K562 (cell line): ENCODE results near the gene KCNK3. TPM values are rescaled to one million over a fixed set of nuclear protein-coding genes. Genes with fewer than 3 reads are reported as not detected.

Experiments
- CAMTA2 ChIP-seq: fragments of 250-450 bp; sonication (Bioruptor Pico); conservative IDR thresholded peaks from 2 replicates; pipeline ENCODE4 v1.5.1; 2022
- CBFB ChIP-seq: sonication (generic); formaldehyde crosslinking; IDR thresholded peaks from 2 replicates; pipeline ENCODE4 v1.4.0; 2020; ENCODE audit warnings: mild to moderate bottlenecking, missing genetic modification reagents
- DIDO1 ChIP-seq: fragments of 450-650 bp; IDR thresholded peaks from 2 replicates; pipeline ENCODE4 v1.6.1; 2016; ENCODE audit warnings: low read depth, missing biosample characterization, missing genetic modification characterization
- DMBX1 ChIP-seq: fragments of 250-450 bp; sonication (Bioruptor Pico); IDR thresholded peaks from 2 replicates; pipeline ENCODE4 v1.8.0; 2022; ENCODE audit warnings: inconsistent platforms, mild to moderate bottlenecking, moderate library complexity, borderline replicate concordance
- ELF2 ChIP-seq: fragments of 250-450 bp; sonication (Bioruptor Pico); IDR thresholded peaks from 2 replicates; pipeline ENCODE4 v1.5.0; 2021; ENCODE audit warnings: mild to moderate bottlenecking
- ETV1 ChIP-seq: fragments of 450-650 bp; conservative IDR thresholded peaks from 2 replicates; pipeline ENCODE4 v1.6.1; 2016; ENCODE audit warnings: missing genetic modification characterization, control low read depth, low read depth, missing compliant biosample characterization
- POLR2G ChIP-seq: fragments of 200-400 bp; formaldehyde crosslinking; IDR thresholded peaks from 2 replicates; pipeline ENCODE4 v1.6.1; 2017; ENCODE audit warnings: low read depth, mild to moderate bottlenecking, antibody characterized with exemption, low read length, moderate library complexity
- PRPF4 ChIP-seq: fragments of 200-400 bp; formaldehyde crosslinking; IDR thresholded peaks from one replicate; pipeline ENCODE4 v1.6.1; 2017; ENCODE audit warnings: low read length, low read depth, mild to moderate bottlenecking; ENCODE audit not compliant: insufficient read depth, poor library complexity, severe bottlenecking
- SIX5 ChIP-seq, 2 experiments: IDR thresholded peaks; 2 replicates each; pipeline ENCODE4 v1.6.1; 2011; ENCODE audit warnings: low read length in 2 of 2, borderline replicate concordance in 1 of 2, low read depth in 1 of 2, mild to moderate bottlenecking in 1 of 2, moderate library complexity in 1 of 2; ENCODE audit not compliant: insufficient read depth in 1 of 2
- SMAD1 ChIP-seq: fragments of 150-350 bp; IDR thresholded peaks from 2 replicates; pipeline ENCODE4 v1.6.1; 2014; ENCODE audit warnings: low read length, low read depth; ENCODE audit not compliant: partially characterized antibody
- SREBF2 ChIP-seq: sonication (generic); formaldehyde crosslinking; IDR thresholded peaks from 2 replicates; pipeline ENCODE4 v1.4.0; 2020; ENCODE audit warnings: mild to moderate bottlenecking, missing genetic modification reagents
- STAG1 ChIP-seq: sonication (generic); formaldehyde crosslinking; IDR thresholded peaks from 2 replicates; pipeline ENCODE4 v1.5.0; 2020; ENCODE audit warnings: missing genetic modification reagents, borderline replicate concordance
- TAF7 ChIP-seq: fragments of 450-650 bp; IDR thresholded peaks from 2 replicates; pipeline ENCODE4 v1.6.1; 2016; ENCODE audit warnings: missing genetic modification characterization, missing compliant biosample characterization
- TAL1 ChIP-seq: fragments of 450-650 bp; IDR thresholded peaks from 2 replicates; pipeline ENCODE4 v1.6.1; 2016; ENCODE audit warnings: mild to moderate bottlenecking
- XRCC4 ChIP-seq: IDR thresholded peaks from one replicate; pipeline ENCODE4 v1.6.1; 2011; ENCODE audit not compliant: insufficient read depth, insufficient read length; ENCODE audit errors: extremely low read depth
- ZC3H8 ChIP-seq: fragments of 450-650 bp; IDR thresholded peaks from 2 replicates; pipeline ENCODE4 v1.6.1; 2017
- ZNF134 ChIP-seq: fragments of 250-450 bp; sonication (Bioruptor Pico); conservative IDR thresholded peaks from 2 replicates; pipeline ENCODE4 v1.4.0; 2020
- ZNF324 ChIP-seq: fragments of 250-450 bp; sonication (Bioruptor Pico); IDR thresholded peaks from 2 replicates; pipeline ENCODE4 v1.4.0; 2020; ENCODE audit warnings: mild to moderate bottlenecking
- ZNF347 ChIP-seq: fragments of 450-650 bp; formaldehyde crosslinking; IDR thresholded peaks from 2 replicates; pipeline ENCODE4 v1.4.0; 2020; ENCODE audit warnings: low read depth, mild to moderate bottlenecking, moderate library complexity
- ZNF444 ChIP-seq: fragments of 250-450 bp; sonication (Bioruptor Pico); IDR thresholded peaks from 2 replicates; pipeline ENCODE4 v1.4.0; 2020; ENCODE audit warnings: mild to moderate bottlenecking, moderate library complexity
- polyA plus RNA-seq, 8 experiments: library from polyadenylated mRNA; depleted of rRNA in 4 of 8; stranded (reverse) in 5 of 8; unstranded in 3 of 8; fragments of >200 nt; fragmentation: Nextera tagmentation in 2 of 8; fragmentation: Illumina TruSeq in 1 of 8; extraction: Ambion mirVana in 2 of 8; extraction: Trizol in 1 of 8; gene quantifications; 2 replicates each; pipeline versions ENCODE4 v1.2.1 to v1.2.3, GENCODE V29; 2011 to 2014; ENCODE audit warnings: inconsistent platforms in 1 of 8, missing spikeins in 1 of 8
- total RNA-seq, 7 experiments: library from RNA; depleted of rRNA in 6 of 7; stranded (reverse); fragments of >200 nt in 6 of 7; fragmentation: Illumina TruSeq in 2 of 7; extraction: Trizol in 2 of 7; gene quantifications; 2 replicates each; pipeline versions ENCODE4 v1.2.1 to v1.2.3, GENCODE V29; 2011 to 2021; ENCODE audit warnings: low replicate concordance in 1 of 7
- TF ChIP-seq, protein P1 (sequence below): IDR thresholded peaks from 3 replicates; pipeline ENCODE4 v1.6.1; 2011; ENCODE audit warnings: borderline replicate concordance, mild to moderate bottlenecking, moderate library complexity; ENCODE audit not compliant: insufficient read length; ENCODE audit errors: extremely low read depth
- TF ChIP-seq, protein P2 (sequence below): fragments of 250-450 bp; sonication (Bioruptor Pico); IDR thresholded peaks from 2 replicates; pipeline ENCODE4 v1.8.0; 2021; ENCODE audit warnings: moderate library complexity, mild to moderate bottlenecking, inconsistent platforms
- TF ChIP-seq, protein P3 (sequence below): sonication (generic); formaldehyde crosslinking; IDR thresholded peaks from 2 replicates; pipeline ENCODE4 v1.8.0; 2022; ENCODE audit warnings: mild to moderate bottlenecking, missing genetic modification reagents, borderline replicate concordance

Gene KCNK3
- total and polyA plus RNA-seq, 9 of the 15 experiments (the other 6 are each of a cell fraction or from before 2014, with no cell fraction given), result 0.01 to 0.20 (median 0.07) TPM; not detected in 5

DNA sequence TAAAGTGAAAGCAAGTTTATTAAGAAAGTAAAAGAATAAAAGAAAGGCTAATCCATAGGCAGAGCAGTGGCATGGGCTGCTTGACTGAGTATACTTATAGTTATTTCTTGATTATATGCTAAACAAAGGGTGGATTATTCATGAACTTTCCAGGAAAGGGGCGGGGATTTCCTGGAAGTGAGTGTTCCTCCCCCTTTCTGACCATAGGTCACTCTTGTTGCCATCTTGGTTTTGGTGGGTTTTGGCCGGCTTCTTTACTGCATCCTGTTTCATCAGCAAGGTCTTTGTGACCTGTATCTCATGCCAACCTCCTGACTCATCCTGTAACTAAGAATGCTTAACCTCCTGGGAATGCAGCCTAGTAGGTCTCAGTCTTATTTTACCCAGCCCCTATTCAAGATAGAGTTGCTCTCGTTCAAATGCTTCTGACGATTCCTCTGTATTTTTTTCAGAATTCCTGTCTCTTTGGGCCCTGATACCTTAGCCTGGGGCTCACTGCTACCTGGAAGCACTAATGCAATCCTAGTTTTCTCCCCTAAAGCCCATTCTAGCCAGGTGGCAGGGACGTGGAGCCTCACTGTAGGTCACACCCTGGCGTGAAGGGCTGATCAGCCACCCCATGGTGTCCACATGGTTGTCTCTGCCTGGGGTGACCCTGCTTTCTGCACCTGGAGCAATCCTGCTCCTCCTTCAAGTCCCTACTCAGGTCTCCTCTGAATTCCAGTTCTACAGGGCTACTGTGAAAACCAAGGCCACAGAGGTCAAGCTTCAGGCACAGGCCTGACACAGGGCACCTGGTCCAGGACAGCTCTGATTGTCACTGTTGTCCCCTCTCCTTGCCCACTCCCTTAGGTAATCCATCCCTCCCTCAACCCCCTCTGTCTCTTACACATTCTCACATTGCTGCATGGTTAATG, 65.6 kb downstream of the KCNK3 start (continued):
- TF ChIP-seq STAG1 (CRISPR knock-in tag) (no peak), ZNF324 (no peak; the same call in 1 of the 2 replicates), XRCC4 (no peak), ZNF347 (CRISPR knock-in tag) (no peak), POLR2G (peak; percentile 51; the same call in 1 of the 2 replicates), PRPF4 (no peak), ZC3H8 (no peak), DMBX1 (CRISPR knock-in tag) (peak; percentile 93), CBFB (0 out of 2 replicates have a peak, but pooled peaks have one; percentile 35), DIDO1 (no peak), ELF2 (CRISPR knock-in tag) (0 out of 2 replicates have a peak, but pooled peaks have one; percentile 67), TAF7 (tag) (no peak), ETV1 (tag) (peak; percentile 87), SMAD1 (no peak), CAMTA2 (CRISPR knock-in tag) (no peak), ZNF134 (no peak), SREBF2 (CRISPR knock-in tag) (no peak), SIX5 (IDR thresholded peaks at IDR 0.05; ENCODE audit: borderline replicate concordance in 1 of 2, insufficient read depth in 1 of 2, low read depth in 1 of 2, low read length in 2 of 2) (peak; percentile 22 to 56; a peak in 2 of 4 replicates), ZNF444 (CRISPR knock-in tag) (0 out of 2 replicates have a peak, but pooled peaks have one; percentile 19), TAL1 (no peak; the same call in 1 of the 2 replicates)
- TF ChIP-seq, protein P1, sequence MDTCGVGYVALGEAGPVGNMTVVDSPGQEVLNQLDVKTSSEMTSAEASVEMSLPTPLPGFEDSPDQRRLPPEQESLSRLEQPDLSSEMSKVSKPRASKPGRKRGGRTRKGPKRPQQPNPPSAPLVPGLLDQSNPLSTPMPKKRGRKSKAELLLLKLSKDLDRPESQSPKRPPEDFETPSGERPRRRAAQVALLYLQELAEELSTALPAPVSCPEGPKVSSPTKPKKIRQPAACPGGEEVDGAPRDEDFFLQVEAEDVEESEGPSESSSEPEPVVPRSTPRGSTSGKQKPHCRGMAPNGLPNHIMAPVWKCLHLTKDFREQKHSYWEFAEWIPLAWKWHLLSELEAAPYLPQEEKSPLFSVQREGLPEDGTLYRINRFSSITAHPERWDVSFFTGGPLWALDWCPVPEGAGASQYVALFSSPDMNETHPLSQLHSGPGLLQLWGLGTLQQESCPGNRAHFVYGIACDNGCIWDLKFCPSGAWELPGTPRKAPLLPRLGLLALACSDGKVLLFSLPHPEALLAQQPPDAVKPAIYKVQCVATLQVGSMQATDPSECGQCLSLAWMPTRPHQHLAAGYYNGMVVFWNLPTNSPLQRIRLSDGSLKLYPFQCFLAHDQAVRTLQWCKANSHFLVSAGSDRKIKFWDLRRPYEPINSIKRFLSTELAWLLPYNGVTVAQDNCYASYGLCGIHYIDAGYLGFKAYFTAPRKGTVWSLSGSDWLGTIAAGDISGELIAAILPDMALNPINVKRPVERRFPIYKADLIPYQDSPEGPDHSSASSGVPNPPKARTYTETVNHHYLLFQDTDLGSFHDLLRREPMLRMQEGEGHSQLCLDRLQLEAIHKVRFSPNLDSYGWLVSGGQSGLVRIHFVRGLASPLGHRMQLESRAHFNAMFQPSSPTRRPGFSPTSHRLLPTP, result no peak
- TF ChIP-seq, protein P2, sequence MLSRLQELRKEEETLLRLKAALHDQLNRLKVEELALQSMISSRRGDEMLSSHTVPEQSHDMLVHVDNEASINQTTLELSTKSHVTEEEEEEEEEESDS (CRISPR knock-in tag), result no peak
- TF ChIP-seq, protein P3, sequence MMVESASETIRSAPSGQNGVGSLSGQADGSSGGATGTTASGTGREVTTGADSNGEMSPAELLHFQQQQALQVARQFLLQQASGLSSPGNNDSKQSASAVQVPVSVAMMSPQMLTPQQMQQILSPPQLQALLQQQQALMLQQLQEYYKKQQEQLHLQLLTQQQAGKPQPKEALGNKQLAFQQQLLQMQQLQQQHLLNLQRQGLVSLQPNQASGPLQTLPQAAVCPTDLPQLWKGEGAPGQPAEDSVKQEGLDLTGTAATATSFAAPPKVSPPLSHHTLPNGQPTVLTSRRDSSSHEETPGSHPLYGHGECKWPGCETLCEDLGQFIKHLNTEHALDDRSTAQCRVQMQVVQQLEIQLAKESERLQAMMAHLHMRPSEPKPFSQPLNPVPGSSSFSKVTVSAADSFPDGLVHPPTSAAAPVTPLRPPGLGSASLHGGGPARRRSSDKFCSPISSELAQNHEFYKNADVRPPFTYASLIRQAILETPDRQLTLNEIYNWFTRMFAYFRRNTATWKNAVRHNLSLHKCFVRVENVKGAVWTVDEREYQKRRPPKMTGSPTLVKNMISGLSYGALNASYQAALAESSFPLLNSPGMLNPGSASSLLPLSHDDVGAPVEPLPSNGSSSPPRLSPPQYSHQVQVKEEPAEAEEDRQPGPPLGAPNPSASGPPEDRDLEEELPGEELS, result no peak
